Measurements from ENCODE around the gene DNM3.

The DNM3 gene

GRCh38 chr1:171934664-171935063, 93.4 kb downstream of the DNM3 start:
- H3K4me3 ChIP-seq (ENCODE audit: low read depth, low read length): no peak overlapping the region
- TF ChIP-seq CTCF (IDR thresholded peaks at IDR 0.05; ENCODE audit: insufficient read depth, low read depth, low read length, missing control alignments): no peak
- no peak for DNase-seq (ENCODE audit: low read depth)

DNA sequence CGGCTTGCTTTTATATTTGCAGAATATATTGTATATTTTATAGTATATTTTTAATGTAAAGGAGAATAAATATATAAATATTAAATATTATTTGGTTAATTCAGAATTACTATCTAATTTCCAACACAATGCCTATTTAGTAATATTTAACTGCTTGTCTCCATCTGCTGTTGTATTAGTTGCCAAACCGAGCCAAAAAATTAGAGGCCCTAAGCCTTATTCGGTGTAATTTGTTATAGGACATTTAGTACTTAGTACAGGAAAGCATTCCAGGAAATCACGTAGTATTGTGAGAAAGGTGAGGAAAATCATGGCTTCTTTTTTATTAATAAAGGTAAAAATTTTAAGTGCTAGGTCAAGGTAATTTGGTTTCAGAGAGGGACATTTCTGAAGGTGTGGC, 93.8 kb downstream of the DNM3 start:
- TF ChIP-seq CTCF (IDR thresholded peaks at IDR 0.05; ENCODE audit: insufficient read depth, low read depth, low read length, missing control alignments): no peak
- H3K4me3 ChIP-seq (ENCODE audit: low read depth, low read length): no peak overlapping the region
- DNase-seq (ENCODE audit: low read depth): no peak

DNA sequence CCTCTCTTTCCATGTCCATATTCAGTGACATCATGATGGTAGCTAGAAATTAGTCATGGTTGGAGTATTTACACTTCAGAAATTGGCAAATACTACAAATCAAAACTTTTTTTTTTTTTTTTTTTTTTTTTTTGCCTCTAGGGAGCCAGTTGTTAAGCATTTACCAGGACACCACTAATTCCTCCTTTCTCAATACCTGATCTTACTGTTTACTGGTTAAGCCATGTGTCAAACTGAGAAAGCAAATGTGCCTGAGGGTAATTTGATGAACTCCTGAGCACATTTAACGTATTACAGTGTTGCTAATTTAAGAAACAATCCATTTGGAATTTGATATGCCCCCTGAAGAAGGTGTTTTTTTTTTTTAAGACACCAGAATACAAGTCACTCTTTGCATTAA, 94.4 kb downstream of the DNM3 start:
- no peak for DNase-seq (ENCODE audit: low read depth)
- no peak for TF ChIP-seq CTCF (IDR thresholded peaks at IDR 0.05; ENCODE audit: insufficient read depth, low read depth, low read length, missing control alignments)
- H3K4me3 ChIP-seq (ENCODE audit: low read depth, low read length): no peak overlapping the region

DNA sequence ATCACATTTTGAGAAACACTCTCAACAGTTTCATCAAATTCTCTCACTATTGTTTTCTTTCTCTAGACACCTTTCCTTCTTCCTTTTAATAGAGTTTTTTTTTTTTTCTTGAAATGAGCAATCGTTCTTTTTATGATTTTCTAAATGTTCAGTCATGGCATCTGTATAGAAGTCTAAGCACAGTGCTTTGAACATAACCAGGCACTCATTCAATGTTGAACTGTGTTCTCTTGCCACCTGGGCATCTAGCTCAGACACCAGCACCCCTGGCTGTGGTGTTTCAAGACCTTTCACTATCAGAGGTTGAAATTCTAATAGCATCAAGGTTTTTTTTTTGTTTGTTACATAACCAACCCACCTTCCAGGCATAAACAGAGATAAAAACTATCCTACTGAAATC, 96.6 kb downstream of the DNM3 start:
- no peak overlapping the region for H3K4me3 ChIP-seq (ENCODE audit: low read depth, low read length)
- TF ChIP-seq CTCF (IDR thresholded peaks at IDR 0.05; ENCODE audit: insufficient read depth, low read depth, low read length, missing control alignments): no peak
- DNase-seq (ENCODE audit: low read depth): no peak

- no peak overlapping the region for H3K4me3 ChIP-seq (ENCODE audit: low read depth, low read length)
- DNase-seq (ENCODE audit: low read depth): no peak
- TF ChIP-seq CTCF (IDR thresholded peaks at IDR 0.05; ENCODE audit: insufficient read depth, low read depth, low read length, missing control alignments): no peak
Measured at GRCh38 chr1:171939740-171940139, 98.4 kb downstream of the DNM3 start.

GRCh38 chr1:171940368-171940767, 99.1 kb downstream of the DNM3 start:
- no peak for TF ChIP-seq CTCF (IDR thresholded peaks at IDR 0.05; ENCODE audit: insufficient read depth, low read depth, low read length, missing control alignments)

GRCh38 chr1:171941920-171942319, 100.6 kb downstream of the DNM3 start:
- no peak for DNase-seq (ENCODE audit: low read depth)
- H3K4me3 ChIP-seq (ENCODE audit: low read depth, low read length): no peak overlapping the region
- no peak for TF ChIP-seq CTCF (IDR thresholded peaks at IDR 0.05; ENCODE audit: insufficient read depth, low read depth, low read length, missing control alignments)

More at GRCh38 chr1:171940368-171940767, 99.1 kb downstream of the DNM3 start:
- DNase-seq (ENCODE audit: low read depth): no peak
- no peak overlapping the region for H3K4me3 ChIP-seq (ENCODE audit: low read depth, low read length)
